Fibroblast of pulmonary artery (primary cell): ENCODE data around the gene PSMD1.

Source experiments
- DNase-seq: peaks from one replicate; pipeline ENCODE4 v3.0.0-alpha.2; 2010; ENCODE audit warnings: low read depth
- H3K4me3 ChIP-seq: replicated peaks from 2 replicates; pipeline ENCODE4 v1.5.1; 2011; ENCODE audit warnings: low read depth, mild to moderate bottlenecking, control low read depth, low read length, moderate library complexity
- TF ChIP-seq, protein P1 (sequence below): IDR thresholded peaks from 2 replicates; pipeline ENCODE4 v1.5.1; 2011; ENCODE audit warnings: mild to moderate bottlenecking, control low read depth, low read length, inconsistent platforms; ENCODE audit errors: missing control alignments

PSMD1 gene

GRCh38 chr2:231218366-231218765 lies 161.7 kb downstream of the PSMD1 start:
- TF ChIP-seq, protein P1, sequence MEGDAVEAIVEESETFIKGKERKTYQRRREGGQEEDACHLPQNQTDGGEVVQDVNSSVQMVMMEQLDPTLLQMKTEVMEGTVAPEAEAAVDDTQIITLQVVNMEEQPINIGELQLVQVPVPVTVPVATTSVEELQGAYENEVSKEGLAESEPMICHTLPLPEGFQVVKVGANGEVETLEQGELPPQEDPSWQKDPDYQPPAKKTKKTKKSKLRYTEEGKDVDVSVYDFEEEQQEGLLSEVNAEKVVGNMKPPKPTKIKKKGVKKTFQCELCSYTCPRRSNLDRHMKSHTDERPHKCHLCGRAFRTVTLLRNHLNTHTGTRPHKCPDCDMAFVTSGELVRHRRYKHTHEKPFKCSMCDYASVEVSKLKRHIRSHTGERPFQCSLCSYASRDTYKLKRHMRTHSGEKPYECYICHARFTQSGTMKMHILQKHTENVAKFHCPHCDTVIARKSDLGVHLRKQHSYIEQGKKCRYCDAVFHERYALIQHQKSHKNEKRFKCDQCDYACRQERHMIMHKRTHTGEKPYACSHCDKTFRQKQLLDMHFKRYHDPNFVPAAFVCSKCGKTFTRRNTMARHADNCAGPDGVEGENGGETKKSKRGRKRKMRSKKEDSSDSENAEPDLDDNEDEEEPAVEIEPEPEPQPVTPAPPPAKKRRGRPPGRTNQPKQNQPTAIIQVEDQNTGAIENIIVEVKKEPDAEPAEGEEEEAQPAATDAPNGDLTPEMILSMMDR, result no peak
- DNase-seq, result no peak

GRCh38 chr2:231219289-231219688 lies 162.6 kb downstream of the PSMD1 start:
- TF ChIP-seq, protein P1, result no peak
- no peak for DNase-seq
- no peak overlapping the region for H3K4me3 ChIP-seq

More at GRCh38 chr2:231218366-231218765, 161.7 kb downstream of the PSMD1 start:
- H3K4me3 ChIP-seq, result no peak overlapping the region

DNA sequence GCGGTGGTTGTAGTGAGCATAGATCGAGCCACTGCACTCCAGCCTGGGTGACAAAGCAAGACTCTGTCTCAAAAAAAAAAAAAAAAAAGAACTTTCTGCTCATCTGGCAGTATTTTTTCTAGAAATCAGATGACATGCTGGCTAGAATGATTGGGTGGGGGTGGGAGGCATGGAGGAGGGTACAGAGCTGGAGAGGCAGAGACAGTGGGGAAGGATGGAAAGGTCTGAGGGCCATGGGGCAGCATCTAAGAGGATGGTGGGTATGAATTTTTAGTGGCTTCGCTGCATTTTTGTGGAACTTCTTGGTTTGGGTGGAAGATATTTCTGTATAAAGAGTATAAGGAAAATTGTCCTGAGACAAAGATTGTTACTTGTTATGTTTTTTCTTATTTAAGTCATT lies 165.1 kb downstream of the PSMD1 start:
- DNase-seq, result no peak
- no peak overlapping the region for H3K4me3 ChIP-seq
- TF ChIP-seq, protein P1, result no peak
